ENCODE results near the gene TMA16. TPM values are rescaled to one million over a fixed set of nuclear protein-coding genes. Genes with fewer than 3 reads are reported as not detected.

TMA16 gene
- total RNA-seq, 2 donors from 2014 or later: 15.8 to 21.3 TPM

DNA sequence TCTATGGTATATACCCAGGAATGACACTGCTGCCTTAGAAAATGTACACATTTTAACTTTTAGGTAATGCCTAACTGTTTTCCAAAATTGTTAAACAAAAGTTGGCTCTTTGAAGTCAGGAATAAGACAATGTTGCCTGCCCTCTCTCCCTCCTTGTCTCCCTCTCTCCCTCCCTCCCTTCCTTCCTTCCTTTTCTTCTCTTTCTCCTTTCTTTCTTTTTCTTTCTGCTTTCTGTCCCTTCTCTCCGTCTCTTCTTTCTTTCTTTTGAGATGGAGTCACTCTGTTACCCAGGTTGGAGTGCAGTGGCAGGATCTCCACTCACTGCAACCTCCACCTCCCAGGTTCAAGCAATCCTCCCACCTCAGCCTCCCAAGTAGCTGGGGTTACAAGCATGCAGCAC lies 4.6 kb upstream of the TMA16 start:
- Histone ChIP-seq H3K4me3 (no peak overlapping the region), H3K36me3 (no peaks in the 10 kb centered on the region), H3K4me1 (no peaks in the 10 kb centered on the region), H3K27me3 (no peaks in the 10 kb centered on the region), H3K27ac (no peak overlapping the region), H3K9ac (ENCODE audit: low read depth in 2 of 2, low read length in 2 of 2) (no peak overlapping the region), H3K9me3 (no peaks in the 10 kb centered on the region)
- DNase-seq: no peak
- TF ChIP-seq, protein P1, sequence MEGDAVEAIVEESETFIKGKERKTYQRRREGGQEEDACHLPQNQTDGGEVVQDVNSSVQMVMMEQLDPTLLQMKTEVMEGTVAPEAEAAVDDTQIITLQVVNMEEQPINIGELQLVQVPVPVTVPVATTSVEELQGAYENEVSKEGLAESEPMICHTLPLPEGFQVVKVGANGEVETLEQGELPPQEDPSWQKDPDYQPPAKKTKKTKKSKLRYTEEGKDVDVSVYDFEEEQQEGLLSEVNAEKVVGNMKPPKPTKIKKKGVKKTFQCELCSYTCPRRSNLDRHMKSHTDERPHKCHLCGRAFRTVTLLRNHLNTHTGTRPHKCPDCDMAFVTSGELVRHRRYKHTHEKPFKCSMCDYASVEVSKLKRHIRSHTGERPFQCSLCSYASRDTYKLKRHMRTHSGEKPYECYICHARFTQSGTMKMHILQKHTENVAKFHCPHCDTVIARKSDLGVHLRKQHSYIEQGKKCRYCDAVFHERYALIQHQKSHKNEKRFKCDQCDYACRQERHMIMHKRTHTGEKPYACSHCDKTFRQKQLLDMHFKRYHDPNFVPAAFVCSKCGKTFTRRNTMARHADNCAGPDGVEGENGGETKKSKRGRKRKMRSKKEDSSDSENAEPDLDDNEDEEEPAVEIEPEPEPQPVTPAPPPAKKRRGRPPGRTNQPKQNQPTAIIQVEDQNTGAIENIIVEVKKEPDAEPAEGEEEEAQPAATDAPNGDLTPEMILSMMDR (IDR thresholded peaks at IDR 0.05): no peak
- intact Hi-C loops (cut with DNase I): loop anchor here (5.0 kb wide), 1 partner anchor 52 kb away; no protein-coding TSS in a partner anchor

DNA sequence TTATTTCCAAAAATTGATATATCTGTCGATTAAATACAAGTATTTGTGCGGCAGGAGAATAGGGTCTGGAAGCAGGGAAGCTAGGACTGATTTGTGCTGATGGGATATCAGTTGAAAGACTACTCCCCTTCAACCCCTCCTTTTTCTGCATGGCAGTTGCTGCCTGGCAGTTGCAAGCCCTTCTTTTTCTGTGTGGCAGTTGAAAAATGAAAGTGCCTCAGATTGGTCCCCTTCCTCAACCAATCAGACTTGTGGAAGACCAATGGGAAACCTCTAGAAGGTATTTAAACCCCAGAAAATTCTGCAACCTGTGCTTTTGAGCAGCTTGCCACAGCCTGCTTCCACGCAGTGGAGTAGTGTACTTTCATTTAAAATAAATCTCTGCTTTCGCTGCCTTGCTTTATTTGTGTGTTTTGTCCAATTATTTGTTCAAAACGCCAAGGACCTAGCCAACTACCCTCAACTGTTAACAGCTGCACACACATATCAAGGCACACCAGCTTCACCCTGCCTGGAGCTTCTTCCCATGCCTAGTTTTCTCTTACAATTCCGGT lies 1.5 kb upstream of the TMA16 start:
- DNase-seq: no peak
- no peaks in the 10 kb centered on the region for H3K4me1 ChIP-seq
- H3K4me3 ChIP-seq: no peak overlapping the region
- no peaks in the 10 kb centered on the region for H3K27me3 ChIP-seq
- TF ChIP-seq, protein P1 (IDR thresholded peaks at IDR 0.05): no peak
- intact Hi-C loops (cut with DNase I): no loop called here
- H3K27ac ChIP-seq: no peak overlapping the region
- no peaks in the 10 kb centered on the region for H3K36me3 ChIP-seq
- no peaks in the 10 kb centered on the region for H3K9me3 ChIP-seq
- H3K9ac ChIP-seq (ENCODE audit: low read depth in 2 of 2, low read length in 2 of 2): no peak overlapping the region

DNA sequence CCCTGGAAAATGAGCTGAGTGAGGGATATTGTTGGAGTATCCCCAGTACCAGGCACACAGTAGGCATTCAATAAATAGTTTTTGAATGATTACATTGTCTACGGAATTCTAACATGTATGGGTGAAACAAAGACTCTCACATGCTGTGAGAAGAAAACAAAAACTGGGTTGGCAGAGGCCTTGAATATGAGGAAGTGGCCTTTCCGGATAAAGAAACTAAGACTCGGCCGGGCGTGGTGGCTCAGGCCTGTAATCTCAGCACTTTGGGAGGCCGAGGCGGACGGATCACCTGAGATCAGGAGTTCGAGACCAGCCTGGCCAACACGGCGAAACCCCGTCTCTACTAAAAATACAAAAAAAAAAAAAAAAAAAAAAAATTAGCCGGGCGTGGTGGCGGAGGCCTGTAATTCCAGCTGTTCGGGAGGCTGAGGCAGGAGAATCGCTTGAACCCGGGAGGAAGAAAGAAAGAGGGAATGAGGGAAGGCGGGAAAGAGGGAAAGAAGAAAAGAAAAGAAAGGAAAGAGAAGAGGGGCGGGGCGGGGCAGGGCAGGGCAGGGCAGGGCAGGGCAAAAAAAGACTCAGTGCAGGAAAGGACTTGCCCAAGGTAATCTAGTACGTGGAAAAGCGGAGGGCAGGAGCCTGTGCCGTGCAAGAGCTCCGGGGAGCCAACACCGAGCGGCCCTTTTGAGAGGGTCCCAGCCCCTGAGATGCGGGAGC lies 689 bp upstream of the TMA16 start:
- H3K9ac ChIP-seq (ENCODE audit: low read depth in 2 of 2, low read length in 2 of 2): peak overlapping the region; percentile 86 to 88
- H3K4me3 ChIP-seq: peak overlapping the region; percentile 67
- peak overlapping the region; percentile 91 for H3K27ac ChIP-seq
- peak; percentile 28 for DNase-seq
- no peaks in the 10 kb centered on the region for H3K36me3 ChIP-seq
- H3K9me3 ChIP-seq: no peaks in the 10 kb centered on the region
- no peaks in the 10 kb centered on the region for H3K27me3 ChIP-seq
- H3K4me1 ChIP-seq: no peaks in the 10 kb centered on the region
- TF ChIP-seq, protein P1 (IDR thresholded peaks at IDR 0.05): no peak
- intact Hi-C loops (cut with DNase I): no loop called here

DNA sequence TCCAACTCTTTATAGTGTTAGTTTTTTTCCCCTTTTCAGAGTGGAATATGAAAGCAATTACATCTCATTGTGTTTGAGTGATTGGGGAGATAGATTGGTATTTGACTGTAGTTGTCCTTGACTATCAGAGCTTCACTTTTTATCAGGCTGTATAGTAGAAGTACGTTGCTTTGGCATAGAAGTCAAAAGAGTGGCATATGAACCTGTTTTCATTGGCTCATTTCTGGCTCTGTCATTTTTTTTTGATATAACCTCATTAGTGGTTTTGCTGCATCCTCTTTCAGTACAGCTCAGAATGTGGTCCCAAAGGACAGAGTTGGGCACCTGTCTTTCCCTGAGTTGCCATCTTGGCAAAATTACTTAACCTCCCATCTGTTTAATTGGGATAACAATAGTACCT lies 1.4 kb downstream of the TMA16 start:
- peak overlapping the region; percentile 91 for H3K27ac ChIP-seq
- DNase-seq: no peak
- intact Hi-C loops (cut with DNase I): no loop called here

DNA sequence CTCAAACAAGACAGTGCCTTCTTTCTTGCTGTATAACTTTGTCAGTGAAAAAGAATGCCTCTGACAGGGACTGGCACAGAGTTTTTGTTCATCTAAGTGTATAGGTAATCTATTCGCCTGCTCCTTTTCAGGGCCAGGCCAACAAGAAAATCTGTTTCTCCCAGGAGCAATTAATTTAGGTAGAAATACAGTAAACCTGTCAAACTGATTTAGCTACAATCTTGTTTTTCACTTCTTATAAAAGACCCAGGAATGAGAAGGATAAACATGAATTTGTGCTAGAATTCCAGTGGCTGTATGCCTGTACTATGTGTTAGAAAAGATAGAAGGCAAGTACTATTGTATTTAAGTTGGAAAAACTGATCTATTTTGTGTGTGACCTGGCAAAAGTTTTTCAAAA lies 6.1 kb downstream of the TMA16 start:
- DNase-seq: no peak
- no peak overlapping the region for H3K4me3 ChIP-seq
- intact Hi-C loops (cut with DNase I): no loop called here
- H3K9ac ChIP-seq (ENCODE audit: low read depth in 2 of 2, low read length in 2 of 2): no peak overlapping the region
- H3K4me1 ChIP-seq: no peaks in the 10 kb centered on the region
- TF ChIP-seq, protein P1 (IDR thresholded peaks at IDR 0.05): no peak
- H3K9me3 ChIP-seq: no peaks in the 10 kb centered on the region
- no peak overlapping the region for H3K27ac ChIP-seq
- no peaks in the 10 kb centered on the region for H3K27me3 ChIP-seq
- H3K36me3 ChIP-seq: no peaks in the 10 kb centered on the region

More for the DNA sequence above, 1.4 kb downstream of the TMA16 start:
- Histone ChIP-seq H3K4me1 (no peaks in the 10 kb centered on the region), H3K4me3 (no peak overlapping the region), H3K9me3 (no peaks in the 10 kb centered on the region), H3K36me3 (no peaks in the 10 kb centered on the region), H3K27me3 (no peaks in the 10 kb centered on the region), H3K9ac (ENCODE audit: low read depth in 2 of 2, low read length in 2 of 2) (peak overlapping the region; percentile 19 to 48)
- TF ChIP-seq, protein P1 (IDR thresholded peaks at IDR 0.05): no peak

Measured in colonic mucosa (tissue), 4 donors.